Right renal cortex interstitium (tissue), 3 donors: ENCODE data around the gene AGBL1. TPM values are rescaled to one million over a fixed set of nuclear protein-coding genes. Genes with fewer than 3 reads are reported as not detected.

Experiments used
- DNase-seq, 3 donors: peaks; one replicate each; pipeline ENCODE4 v3.0.0-alpha.2; 2013; ENCODE audit warnings: low read depth in 3 of 3, low spot score in 2 of 3
- polyA plus RNA-seq, 3 donors: library from polyadenylated mRNA; unstranded; fragments of 120-200 nt; gene quantifications; one replicate each; pipeline ENCODE4 v1.2.1, GENCODE V29; 2013; ENCODE audit not compliant: insufficient read length in 3 of 3

AGBL1 gene
- polyA plus RNA-seq, 3 donors = 0.08 to 0.10 (median 0.08) TPM

DNA sequence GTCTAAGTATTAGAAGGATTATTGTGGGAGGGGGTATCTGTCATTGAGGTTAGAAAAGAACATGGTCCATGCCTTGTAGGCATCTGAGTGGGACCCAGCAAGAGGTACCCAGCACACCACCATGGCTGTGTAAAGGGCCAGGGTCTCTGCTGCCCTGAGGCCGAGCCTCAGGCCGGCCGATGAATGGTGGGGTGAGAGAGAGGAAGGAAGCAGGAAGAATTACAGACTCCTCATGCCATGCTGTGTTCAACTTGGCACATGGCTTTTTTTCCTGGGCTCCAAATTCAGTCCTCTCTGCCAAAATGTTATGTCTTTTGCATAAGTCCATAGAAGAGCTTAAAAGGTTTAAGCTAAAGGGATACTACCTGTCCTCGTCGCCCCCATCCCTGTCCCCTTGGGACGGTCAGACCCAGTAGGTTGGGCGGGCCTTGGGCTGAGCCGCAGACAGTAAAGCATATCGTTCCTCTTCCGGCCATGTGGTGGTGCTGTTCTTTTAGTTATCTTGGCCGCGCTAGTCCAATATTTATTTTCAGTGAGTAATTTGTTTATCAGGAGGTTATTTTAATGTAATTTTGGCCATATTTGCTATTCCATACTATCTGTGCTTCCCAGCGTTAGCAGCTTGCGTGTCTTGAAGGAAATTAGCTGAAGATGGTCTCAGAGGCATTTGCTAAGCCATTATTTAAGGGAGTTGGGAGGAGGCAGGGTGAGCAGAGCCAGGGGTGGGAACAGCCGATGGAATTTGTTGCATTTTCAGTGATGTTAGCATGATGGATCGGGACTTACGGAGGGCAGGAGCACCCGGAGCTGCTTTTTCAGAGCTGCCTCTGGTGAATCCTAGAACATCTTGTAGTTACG is 152.4 kb downstream of the AGBL1 start:
- peak in 2 of 3 donors; percentile 16 to 19 for DNase-seq

- DNase-seq = no peak
These were observed 156.0 kb downstream of the AGBL1 start for GRCh38 chr15:86235667-86236066.

DNA sequence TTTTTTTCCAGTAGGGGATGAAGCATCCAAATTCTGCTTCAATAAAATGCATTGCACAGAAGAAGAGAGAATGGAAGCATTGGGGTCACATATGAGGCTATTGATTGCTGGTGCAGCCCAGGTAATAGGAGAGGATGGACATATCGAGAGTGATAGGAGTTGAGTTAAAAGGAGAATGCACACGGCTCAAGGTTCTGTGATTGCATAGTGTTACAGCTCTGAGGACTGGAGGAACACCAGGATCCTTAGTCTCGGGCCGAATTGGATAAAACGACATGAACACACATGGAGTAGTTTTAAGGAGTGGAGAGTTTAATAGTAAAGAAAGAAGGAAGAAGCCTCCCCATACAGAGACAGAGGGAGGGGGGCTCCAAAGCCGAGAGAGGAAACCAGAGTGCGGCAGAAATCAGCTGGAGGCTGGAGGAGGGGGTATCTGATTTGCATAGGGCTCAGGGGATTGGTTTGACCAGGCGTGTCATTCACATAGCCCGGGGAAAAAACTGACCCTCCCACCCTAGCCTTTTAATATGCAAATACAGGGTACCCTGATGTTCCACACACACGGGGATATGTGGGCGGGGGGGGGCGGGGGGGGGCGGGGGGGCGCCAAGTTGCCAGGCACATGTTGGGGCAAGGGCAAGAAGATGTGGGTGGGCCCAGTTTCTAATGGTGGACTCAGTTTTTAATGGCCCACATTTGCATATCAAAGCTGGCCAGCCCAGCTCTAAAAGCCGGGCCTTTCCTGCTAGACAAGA is 156.9 kb downstream of the AGBL1 start:
- peak in 1 of 3 donors; percentile 4 for DNase-seq

DNA sequence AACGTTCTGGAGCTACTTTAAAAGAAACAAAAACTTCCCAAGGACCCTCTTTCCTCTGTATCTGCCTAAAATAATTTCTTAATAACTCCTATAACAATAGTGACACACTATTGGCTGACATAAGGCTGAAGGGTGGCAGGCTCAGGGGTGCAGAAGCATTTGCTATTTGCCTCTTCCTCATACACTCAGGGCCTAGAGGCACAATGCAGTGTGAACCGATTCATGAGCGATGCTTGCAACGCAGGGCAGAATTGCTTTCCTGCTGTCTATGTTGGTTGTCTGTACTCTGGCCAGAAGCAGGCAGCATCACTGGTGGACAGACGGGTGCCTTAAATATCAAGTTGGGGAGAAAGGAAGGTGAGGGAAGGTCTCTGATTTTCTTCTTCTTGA is 157.4 kb downstream of the AGBL1 start:
- no peak for DNase-seq

DNA sequence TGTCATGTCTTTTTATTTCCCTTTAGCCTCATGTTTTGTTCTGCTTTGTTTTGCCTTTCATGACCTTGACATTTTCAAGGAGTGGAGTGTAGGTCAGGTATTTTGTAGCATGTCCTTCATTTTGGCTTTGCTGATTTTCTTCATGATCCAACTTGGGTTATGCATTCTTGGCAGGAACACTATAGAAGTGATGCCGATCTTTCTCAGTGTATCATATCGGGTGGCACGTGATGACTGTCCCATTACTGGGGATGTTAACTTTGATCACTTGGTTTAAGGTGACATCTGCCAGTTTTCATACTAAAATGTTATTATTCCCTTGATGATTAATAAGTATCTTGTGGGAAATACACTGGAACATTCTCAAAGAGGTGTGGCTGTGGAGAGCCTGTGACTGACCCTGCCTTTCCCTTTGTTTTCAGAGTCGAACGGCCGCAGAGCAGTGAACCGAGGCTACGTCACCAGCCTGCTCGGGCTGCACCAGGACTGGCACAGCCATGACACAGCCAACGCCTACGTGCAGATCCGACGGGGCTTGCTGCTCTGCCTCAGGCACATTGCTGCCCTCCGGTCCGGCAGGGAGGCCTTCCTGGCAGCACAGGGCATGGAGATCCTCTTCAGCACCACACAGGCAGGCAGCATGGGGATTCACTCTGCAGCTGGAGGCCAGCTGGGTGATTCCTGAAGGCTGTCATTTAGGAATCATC is 167.7 kb downstream of the AGBL1 start:
- no peak for DNase-seq

DNA sequence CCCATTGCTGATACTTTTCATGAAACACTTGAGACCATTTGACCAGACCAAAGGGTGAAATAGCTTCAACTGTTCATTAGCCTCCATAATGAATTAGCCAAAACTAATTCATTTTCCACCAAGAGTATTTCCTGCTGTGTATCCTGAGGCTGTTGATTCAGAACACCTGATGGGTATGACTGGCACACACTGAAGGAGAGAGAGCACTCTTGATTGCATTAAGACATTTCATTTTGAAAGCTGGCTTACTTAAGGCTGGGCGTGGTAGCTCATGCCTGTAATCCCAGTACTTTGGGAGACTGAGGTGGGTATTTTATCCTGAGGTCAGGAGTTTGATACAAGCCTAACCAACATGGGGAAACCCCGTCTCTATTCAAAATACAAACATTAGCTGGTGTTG is 175.6 kb downstream of the AGBL1 start:
- no peak for DNase-seq

GRCh38 chr15:86256628-86257027 is 177.0 kb downstream of the AGBL1 start:
- no peak for DNase-seq

- DNase-seq = no peak
These were observed 179.9 kb downstream of the AGBL1 start for GRCh38 chr15:86259589-86259988.

- no peak for DNase-seq
These were observed 183.6 kb downstream of the AGBL1 start for GRCh38 chr15:86263230-86263629.

DNA sequence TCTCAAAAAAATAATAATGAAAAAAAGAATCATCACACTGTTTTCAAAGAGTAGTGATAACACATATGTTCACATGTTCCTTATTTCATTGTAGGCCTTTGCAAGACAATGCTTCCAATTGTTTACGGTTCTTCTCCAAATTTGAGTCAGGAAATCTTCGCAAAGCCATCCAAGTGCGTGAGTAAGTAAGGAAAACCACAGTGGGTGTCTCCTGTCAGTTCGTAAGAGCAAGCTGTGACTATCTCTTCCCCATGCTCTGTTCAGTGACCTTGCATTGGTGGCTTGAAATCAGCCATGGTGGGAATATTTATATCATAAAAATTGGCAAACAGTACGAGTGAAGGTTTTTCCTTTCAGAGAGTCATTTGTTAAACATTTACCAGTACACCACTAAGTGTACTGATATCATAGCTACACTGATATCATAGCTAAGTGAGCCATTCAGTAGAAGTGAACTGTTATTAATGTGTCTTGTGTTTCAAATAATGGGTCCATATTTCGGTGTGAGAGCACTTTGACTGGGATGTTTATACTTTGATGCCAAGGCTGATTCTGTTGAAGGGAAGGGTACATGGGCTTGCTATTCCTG is 187.3 kb downstream of the AGBL1 start:
- no peak for DNase-seq

- DNase-seq = no peak
These were observed 188.2 kb downstream of the AGBL1 start for GRCh38 chr15:86267892-86268291.

DNA sequence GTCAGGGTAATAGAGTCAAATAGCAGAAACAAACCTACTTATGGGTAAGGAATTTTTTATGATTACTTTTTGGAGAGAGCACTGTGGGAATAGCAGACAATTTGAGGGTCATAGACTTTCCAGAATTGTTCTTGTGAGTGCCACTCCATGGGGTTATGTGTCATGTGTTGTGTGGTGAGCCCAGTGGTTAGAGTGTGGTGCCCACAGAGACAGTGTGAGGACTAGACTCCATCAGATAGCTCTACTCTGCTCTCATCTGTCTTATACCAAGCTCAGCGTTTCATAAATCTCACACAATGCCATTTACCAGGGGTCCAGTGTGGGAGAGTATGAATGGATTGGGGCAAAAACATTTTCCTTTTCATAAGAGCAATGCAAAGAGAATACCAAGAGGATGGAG is 188.9 kb downstream of the AGBL1 start:
- DNase-seq = no peak

GRCh38 chr15:86273309-86273708 is 193.6 kb downstream of the AGBL1 start:
- no peak for DNase-seq

DNA sequence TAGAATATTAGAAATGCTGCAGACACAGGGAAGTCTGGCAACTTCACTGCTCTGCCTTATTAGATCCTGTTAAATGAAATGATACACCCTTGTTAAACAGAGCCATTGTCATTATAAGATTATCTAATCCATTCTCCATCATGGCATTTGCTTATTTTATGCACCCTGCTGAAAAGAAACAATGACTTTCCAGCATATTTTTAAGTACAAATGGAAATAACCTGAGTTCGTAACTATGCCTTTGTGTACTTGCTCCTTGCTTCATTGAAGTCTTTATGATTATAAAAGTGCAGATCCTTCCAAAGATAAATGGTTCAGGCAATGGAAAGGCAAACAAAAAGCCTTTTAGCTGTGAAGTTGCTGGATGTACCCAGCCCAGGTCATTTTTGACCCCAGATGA is 195.7 kb downstream of the AGBL1 start:
- DNase-seq = no peak

DNA sequence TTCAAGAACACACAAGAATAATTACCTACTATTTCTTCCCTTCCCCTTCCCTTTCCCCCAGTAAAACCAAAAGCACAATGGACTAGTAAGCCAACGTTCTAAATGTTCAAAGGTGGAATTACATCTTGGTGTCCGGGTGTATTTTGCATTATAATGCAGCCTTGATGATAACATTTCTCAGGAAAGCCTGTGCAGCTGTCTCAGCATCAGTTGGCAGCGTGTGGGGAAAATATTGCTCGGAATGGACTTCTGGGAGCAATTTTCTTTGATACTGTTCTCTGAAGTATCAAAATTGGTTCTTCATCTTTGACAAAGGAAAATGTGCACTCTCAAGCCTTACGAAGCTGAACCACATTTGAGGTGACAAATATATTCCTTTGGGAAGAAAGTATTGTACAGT is 198.9 kb downstream of the AGBL1 start:
- DNase-seq = no peak

DNA sequence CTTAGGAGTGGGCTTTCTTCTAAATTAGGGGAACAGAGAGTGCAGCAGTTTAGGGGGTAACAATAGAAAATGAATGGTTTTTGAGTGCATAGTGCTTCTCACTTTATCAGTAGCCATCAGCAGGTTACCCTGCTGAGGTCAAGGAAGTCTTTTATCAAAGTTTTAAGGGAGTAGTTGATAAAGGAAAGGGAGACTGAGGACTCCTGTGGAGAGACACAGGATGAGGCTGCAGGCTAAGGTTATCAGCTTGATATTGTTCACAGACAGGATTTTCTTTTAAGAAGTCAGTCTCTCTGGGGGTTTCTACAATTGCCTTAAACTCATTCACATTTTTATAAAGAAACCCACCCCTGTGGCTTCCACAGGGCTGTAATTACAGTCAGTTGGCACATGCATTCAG is 205.0 kb downstream of the AGBL1 start:
- DNase-seq = no peak

DNA sequence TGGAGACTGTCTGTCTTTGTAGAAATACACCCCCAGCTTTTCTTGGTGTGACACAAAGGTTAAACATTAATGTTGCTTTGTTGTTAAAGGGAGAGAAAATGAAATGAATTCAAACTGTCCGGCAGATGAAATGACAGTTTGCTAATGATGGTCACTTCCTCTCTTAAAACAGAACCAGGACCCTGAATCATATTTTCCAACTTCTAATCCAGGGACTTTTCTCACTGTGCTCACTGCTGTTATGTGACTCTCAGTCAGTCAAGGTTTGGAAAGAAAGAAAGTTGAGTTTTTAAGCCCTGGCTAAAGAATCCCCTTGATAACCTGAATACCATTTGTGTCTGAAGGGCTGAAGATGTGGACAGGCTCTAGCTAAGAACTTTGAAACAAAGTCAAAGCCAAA is 215.8 kb downstream of the AGBL1 start:
- DNase-seq = no peak

DNA sequence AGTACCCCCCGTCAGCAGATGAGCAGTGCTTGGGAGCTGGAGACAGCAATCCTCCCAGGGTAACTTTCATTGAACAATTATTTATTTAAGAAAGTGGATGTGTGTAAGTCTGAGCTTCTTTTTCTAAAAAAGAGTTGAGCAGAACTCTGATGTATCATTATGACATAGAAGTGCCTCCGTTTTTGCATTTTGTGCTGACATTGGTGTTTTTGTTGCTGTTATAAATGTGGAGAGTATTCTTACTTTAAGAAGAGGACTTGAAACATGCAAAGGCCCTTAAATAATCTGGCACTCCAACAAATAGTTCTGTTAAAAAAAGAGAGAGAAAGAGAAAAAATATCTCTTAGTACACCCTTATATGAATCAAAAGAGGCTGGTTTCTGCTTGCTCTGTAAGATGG is 217.1 kb downstream of the AGBL1 start:
- no peak for DNase-seq

DNA sequence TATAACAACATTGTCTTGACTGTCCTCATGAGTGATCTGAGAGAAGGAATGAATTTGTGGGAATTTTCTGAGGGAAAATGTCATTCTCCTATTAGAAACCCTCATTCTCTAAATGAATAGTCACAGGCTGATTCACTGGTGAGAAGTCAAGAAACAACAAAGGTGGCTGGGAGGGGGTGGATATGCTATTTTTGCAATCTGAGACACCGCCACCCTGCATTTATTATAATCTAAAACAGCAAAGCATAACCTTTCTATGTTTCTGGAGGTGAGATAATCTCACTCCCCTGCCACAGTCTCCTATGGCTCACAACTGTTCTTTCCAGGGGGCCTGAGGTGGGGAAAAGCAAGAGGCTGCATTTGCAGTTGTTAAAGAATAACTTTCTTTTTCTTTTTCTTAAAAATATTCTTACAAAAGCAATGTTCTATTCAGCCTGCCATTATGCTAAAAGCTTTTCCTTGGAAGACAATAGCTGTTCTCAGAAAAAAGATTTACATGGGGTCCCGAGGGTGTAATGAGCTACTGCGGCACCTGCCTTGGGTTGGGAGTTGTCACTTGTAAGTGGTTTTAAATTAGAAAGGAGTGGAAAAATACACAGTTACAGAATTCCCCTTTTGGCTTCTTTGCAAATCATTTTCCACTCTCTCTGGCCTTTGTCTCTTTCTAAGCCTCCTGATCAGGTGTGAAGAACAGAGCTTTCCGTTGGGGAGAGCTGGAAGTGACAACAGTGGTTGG is 220.9 kb downstream of the AGBL1 start:
- DNase-seq = no peak

- DNase-seq = no peak
These were observed 232.1 kb downstream of the AGBL1 start for GRCh38 chr15:86311568-86312280.
